ENCODE measurements around the gene NLGN4Y. TPM values are rescaled to one million over a fixed set of nuclear protein-coding genes. Genes with fewer than 3 reads are reported as not detected.

The NLGN4Y gene
- total RNA-seq, 1 experiment from 2014 or later, result 48.4 TPM

DNA sequence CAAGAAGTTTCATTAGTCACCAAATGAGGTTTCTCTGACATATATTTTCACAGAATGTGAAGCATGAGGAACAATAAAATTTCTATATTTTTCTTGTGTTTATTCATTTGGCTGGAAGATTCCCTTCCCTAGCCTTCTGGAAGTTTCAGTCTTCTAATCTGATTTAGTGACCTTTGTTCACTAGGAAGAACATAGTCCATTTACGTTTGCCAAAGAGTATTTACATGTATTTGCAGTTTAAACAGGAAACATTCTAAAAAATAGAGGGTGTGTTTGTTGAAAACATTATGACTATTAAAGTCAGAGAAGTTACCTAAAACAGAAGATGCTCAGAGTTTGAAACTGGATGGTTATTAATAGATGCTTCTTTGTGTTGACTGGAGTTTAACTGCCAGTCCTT is 238.6 kb downstream of the NLGN4Y start (continued):
- TF ChIP-seq, protein P1, sequence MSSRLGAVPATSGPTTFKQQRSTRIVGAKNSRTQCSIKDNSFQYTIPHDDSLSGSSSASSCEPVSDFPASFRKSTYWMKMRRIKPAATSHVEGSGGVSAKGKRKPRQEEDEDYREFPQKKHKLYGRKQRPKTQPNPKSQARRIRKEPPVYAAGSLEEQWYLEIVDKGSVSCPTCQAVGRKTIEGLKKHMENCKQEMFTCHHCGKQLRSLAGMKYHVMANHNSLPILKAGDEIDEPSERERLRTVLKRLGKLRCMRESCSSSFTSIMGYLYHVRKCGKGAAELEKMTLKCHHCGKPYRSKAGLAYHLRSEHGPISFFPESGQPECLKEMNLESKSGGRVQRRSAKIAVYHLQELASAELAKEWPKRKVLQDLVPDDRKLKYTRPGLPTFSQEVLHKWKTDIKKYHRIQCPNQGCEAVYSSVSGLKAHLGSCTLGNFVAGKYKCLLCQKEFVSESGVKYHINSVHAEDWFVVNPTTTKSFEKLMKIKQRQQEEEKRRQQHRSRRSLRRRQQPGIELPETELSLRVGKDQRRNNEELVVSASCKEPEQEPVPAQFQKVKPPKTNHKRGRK (CRISPR knock-in tag; IDR thresholded peaks at IDR 0.05; ENCODE audit: borderline replicate concordance), result no peak
- TF ChIP-seq NR3C1 (CRISPR knock-in tag; conservative IDR thresholded peaks at IDR 0.05; ENCODE audit: low read depth), result no peak
- TF ChIP-seq, protein P2, sequence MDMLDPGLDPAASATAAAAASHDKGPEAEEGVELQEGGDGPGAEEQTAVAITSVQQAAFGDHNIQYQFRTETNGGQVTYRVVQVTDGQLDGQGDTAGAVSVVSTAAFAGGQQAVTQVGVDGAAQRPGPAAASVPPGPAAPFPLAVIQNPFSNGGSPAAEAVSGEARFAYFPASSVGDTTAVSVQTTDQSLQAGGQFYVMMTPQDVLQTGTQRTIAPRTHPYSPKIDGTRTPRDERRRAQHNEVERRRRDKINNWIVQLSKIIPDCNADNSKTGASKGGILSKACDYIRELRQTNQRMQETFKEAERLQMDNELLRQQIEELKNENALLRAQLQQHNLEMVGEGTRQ (CRISPR knock-in tag; IDR thresholded peaks at IDR 0.05), result no peak
- TF ChIP-seq, protein P3, sequence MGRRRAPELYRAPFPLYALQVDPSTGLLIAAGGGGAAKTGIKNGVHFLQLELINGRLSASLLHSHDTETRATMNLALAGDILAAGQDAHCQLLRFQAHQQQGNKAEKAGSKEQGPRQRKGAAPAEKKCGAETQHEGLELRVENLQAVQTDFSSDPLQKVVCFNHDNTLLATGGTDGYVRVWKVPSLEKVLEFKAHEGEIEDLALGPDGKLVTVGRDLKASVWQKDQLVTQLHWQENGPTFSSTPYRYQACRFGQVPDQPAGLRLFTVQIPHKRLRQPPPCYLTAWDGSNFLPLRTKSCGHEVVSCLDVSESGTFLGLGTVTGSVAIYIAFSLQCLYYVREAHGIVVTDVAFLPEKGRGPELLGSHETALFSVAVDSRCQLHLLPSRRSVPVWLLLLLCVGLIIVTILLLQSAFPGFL (CRISPR knock-in tag; IDR thresholded peaks at IDR 0.05; ENCODE audit: borderline replicate concordance), result no peak

DNA sequence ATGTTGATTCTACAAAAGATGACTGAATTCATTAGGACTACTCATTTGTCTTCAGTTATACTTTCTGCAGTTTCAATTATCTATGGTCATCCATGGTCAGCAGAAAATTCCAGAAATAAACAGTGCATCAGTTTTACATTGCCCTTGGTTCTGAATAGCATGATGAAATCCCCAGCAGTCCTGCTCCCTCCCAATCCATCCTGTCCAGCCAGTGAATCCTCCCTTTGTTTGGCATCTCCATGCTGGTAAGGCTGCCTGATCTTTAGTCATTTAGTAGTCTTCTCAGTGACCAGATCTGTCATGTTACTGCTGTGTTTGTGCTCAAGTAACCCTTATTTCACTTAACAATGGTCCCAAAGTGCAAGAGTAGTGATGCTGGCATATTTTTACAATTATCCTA is 239.3 kb downstream of the NLGN4Y start:
- H3K27me3 Mint-ChIP-seq (ENCODE audit: low read depth), result no peaks in the 10 kb centered on the region
- 0 out of 2 replicates have a peak, but pooled peaks cover 7% of the 10 kb centered on the region for H3K9me3 Mint-ChIP-seq
- TF ChIP-seq ETV6 (CRISPR knock-in tag; IDR thresholded peaks at IDR 0.05) (no peak), GABPB1 (CRISPR knock-in tag; IDR thresholded peaks at IDR 0.05) (peak; percentile 52; the same call in 1 of the 2 replicates)
- TF ChIP-seq, protein P4, sequence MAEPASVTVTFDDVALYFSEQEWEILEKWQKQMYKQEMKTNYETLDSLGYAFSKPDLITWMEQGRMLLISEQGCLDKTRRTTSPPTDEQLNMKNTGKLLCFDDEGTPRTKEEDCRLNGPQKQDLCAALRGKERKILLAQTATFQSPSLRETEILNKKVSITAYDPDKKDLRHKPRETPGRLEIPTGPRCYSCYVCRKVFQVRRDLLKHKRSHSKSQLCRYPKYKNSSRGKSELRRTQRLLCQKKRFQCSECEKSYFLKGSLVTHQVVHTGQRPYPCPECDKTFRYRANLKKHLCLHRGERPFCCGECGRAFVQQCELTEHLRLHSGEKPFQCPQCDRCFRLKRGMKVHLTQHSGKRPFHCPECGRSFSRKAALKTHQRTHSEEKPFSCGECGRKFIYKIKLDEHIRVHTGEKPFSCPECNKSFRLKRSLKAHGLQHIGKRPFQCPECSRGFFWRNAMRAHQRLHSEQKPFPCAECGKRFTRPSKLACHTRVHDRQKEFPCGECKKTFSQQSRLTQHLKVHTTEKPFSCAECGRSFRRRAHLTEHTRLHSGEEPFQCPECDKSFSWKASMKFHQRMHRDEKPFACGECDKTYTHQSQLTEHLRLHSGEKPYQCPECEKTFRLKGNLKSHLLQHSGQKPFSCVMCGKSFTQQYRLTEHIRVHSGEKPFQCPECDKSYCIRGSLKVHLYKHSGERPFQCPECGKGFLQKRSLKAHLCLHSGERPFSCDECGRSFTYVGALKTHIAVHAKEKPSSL (CRISPR knock-in tag; conservative IDR thresholded peaks at IDR 0.05), result no peak
- no peak overlapping the region for H3K27ac Mint-ChIP-seq
- H3K36me3 Mint-ChIP-seq, result peaks cover 12% of the 10 kb centered on the region
- CTCF ChIA-PET, result no interaction called here
- H3K4me3 Mint-ChIP-seq, result no peak overlapping the region
- no peak for ATAC-seq
- no peaks in the 10 kb centered on the region for H3K4me1 Mint-ChIP-seq
- POLR2A ChIA-PET, result no interaction called here
- no peak for DNase-seq (ENCODE audit: low spot score)

DNA sequence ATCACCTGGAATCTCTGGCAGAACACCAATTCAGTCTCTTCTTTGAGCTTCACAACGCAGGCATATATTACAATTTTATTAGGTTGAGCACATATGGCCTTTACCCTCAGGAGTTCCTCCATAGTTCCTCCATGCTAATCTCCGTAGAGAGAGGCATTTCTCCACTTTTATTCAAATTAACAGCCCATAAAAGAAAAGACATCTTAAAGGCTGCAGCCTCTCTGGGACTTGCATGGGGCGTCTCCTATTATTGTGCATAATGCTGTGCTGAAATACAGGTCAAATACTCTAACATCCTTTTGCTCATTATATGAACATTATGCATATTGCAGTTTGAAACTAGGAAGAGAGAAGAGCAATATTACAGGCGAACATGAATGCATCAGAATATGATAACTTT is 253.9 kb downstream of the NLGN4Y start:
- Mint-ChIP-seq H3K27me3 (ENCODE audit: low read depth) (no peaks in the 10 kb centered on the region), H3K4me3 (no peak overlapping the region), H3K4me1 (no peaks in the 10 kb centered on the region), H3K36me3 (peaks cover 22% of the 10 kb centered on the region), H3K9me3 (peaks cover 23% of the 10 kb centered on the region), H3K27ac (no peak overlapping the region)
- TF ChIP-seq, protein P5, sequence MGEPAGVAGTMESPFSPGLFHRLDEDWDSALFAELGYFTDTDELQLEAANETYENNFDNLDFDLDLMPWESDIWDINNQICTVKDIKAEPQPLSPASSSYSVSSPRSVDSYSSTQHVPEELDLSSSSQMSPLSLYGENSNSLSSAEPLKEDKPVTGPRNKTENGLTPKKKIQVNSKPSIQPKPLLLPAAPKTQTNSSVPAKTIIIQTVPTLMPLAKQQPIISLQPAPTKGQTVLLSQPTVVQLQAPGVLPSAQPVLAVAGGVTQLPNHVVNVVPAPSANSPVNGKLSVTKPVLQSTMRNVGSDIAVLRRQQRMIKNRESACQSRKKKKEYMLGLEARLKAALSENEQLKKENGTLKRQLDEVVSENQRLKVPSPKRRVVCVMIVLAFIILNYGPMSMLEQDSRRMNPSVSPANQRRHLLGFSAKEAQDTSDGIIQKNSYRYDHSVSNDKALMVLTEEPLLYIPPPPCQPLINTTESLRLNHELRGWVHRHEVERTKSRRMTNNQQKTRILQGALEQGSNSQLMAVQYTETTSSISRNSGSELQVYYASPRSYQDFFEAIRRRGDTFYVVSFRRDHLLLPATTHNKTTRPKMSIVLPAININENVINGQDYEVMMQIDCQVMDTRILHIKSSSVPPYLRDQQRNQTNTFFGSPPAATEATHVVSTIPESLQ (CRISPR knock-in tag; IDR thresholded peaks at IDR 0.05), result no peak
- no peak for ATAC-seq
- POLR2A ChIA-PET, result no interaction called here
- CTCF ChIA-PET, result no interaction called here
- DNase-seq (ENCODE audit: low spot score), result no peak

DNA sequence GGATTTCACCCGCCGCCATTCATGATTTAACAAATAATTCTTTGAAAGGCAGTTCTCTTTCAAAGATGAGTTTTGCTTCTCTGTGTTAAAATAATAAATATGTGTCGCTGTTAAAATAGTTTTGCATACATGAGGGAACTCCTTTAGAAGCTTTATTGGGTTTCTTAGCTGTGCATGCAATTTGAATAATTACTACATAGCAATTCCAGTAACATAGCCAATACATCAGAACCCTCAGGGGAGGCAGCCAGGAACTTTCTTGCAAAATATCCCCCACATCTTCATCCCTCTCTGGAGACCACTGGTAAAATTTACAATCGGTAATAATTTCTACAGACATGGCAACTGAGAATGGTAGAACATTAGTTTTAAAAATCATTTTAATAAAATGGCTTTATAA is 268.8 kb downstream of the NLGN4Y start:
- no peaks in the 10 kb centered on the region for H3K4me1 Mint-ChIP-seq
- DNase-seq (ENCODE audit: low spot score) (no peak), ATAC-seq (no peak)
- ChIA-PET POLR2A (no interaction called here), CTCF (no interaction called here)
- H3K27me3 Mint-ChIP-seq (ENCODE audit: low read depth), result no peaks in the 10 kb centered on the region
- no peak overlapping the region for H3K4me3 Mint-ChIP-seq
- H3K36me3 Mint-ChIP-seq, result 0 out of 2 replicates have a peak, but pooled peaks cover 2% of the 10 kb centered on the region
- no peak overlapping the region for H3K27ac Mint-ChIP-seq
- no peaks in the 10 kb centered on the region; the same call in 1 of the 2 replicates for H3K9me3 Mint-ChIP-seq
- TF ChIP-seq SMAD4 (CRISPR knock-in tag; IDR thresholded peaks at IDR 0.05) (no peak), CBFB (CRISPR knock-in tag; IDR thresholded peaks at IDR 0.05; ENCODE audit: low read depth) (no peak), RORB (CRISPR knock-in tag; IDR thresholded peaks at IDR 0.05) (no peak)
- TF ChIP-seq, protein P6, sequence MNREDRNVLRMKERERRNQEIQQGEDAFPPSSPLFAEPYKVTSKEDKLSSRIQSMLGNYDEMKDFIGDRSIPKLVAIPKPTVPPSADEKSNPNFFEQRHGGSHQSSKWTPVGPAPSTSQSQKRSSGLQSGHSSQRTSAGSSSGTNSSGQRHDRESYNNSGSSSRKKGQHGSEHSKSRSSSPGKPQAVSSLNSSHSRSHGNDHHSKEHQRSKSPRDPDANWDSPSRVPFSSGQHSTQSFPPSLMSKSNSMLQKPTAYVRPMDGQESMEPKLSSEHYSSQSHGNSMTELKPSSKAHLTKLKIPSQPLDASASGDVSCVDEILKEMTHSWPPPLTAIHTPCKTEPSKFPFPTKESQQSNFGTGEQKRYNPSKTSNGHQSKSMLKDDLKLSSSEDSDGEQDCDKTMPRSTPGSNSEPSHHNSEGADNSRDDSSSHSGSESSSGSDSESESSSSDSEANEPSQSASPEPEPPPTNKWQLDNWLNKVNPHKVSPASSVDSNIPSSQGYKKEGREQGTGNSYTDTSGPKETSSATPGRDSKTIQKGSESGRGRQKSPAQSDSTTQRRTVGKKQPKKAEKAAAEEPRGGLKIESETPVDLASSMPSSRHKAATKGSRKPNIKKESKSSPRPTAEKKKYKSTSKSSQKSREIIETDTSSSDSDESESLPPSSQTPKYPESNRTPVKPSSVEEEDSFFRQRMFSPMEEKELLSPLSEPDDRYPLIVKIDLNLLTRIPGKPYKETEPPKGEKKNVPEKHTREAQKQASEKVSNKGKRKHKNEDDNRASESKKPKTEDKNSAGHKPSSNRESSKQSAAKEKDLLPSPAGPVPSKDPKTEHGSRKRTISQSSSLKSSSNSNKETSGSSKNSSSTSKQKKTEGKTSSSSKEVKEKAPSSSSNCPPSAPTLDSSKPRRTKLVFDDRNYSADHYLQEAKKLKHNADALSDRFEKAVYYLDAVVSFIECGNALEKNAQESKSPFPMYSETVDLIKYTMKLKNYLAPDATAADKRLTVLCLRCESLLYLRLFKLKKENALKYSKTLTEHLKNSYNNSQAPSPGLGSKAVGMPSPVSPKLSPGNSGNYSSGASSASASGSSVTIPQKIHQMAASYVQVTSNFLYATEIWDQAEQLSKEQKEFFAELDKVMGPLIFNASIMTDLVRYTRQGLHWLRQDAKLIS (CRISPR knock-in tag; IDR thresholded peaks at IDR 0.05; ENCODE audit: borderline replicate concordance), result no peak
- TF ChIP-seq, protein P7, sequence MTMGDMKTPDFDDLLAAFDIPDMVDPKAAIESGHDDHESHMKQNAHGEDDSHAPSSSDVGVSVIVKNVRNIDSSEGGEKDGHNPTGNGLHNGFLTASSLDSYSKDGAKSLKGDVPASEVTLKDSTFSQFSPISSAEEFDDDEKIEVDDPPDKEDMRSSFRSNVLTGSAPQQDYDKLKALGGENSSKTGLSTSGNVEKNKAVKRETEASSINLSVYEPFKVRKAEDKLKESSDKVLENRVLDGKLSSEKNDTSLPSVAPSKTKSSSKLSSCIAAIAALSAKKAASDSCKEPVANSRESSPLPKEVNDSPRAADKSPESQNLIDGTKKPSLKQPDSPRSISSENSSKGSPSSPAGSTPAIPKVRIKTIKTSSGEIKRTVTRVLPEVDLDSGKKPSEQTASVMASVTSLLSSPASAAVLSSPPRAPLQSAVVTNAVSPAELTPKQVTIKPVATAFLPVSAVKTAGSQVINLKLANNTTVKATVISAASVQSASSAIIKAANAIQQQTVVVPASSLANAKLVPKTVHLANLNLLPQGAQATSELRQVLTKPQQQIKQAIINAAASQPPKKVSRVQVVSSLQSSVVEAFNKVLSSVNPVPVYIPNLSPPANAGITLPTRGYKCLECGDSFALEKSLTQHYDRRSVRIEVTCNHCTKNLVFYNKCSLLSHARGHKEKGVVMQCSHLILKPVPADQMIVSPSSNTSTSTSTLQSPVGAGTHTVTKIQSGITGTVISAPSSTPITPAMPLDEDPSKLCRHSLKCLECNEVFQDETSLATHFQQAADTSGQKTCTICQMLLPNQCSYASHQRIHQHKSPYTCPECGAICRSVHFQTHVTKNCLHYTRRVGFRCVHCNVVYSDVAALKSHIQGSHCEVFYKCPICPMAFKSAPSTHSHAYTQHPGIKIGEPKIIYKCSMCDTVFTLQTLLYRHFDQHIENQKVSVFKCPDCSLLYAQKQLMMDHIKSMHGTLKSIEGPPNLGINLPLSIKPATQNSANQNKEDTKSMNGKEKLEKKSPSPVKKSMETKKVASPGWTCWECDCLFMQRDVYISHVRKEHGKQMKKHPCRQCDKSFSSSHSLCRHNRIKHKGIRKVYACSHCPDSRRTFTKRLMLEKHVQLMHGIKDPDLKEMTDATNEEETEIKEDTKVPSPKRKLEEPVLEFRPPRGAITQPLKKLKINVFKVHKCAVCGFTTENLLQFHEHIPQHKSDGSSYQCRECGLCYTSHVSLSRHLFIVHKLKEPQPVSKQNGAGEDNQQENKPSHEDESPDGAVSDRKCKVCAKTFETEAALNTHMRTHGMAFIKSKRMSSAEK (CRISPR knock-in tag; IDR thresholded peaks at IDR 0.05; ENCODE audit: borderline replicate concordance), result no peak
